ENCODE measurements around the gene SYT14.

SYT14 gene

DNA sequence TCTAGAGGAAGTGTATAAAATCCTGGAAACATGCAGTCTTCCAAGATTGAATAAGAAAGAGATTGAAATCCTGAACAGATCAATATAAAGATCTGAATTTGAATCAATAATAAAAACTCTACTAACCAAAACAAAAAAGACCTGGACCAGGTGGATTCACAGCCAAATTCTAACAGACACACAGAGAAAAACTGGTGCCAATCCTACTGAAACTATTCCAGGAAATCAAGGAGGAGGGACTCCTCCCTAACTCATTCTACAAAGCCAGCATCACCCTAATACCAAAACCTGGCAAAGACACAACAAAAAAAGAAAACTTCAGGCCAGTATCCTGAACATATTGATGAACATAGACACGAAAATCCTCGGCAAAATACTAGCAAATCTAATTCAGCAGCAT, 58.3 kb downstream of the SYT14 start:
- intact Hi-C loops (cut with DNase I; ENCODE audit: low total_unique reads): loop anchor here (10.0 kb wide), 1 partner anchor 132 kb away; no protein-coding TSS in a partner anchor
- Histone ChIP-seq H3K4me3 (no peak overlapping the region), H3K27me3 (no peaks in the 10 kb centered on the region), H3K9me3 (no peaks in the 10 kb centered on the region), H3K36me3 (no peaks in the 10 kb centered on the region), H3K4me1 (no peaks in the 10 kb centered on the region), H3K27ac (no peak overlapping the region)
- DNase-seq: no peak
- TF ChIP-seq, protein P1, sequence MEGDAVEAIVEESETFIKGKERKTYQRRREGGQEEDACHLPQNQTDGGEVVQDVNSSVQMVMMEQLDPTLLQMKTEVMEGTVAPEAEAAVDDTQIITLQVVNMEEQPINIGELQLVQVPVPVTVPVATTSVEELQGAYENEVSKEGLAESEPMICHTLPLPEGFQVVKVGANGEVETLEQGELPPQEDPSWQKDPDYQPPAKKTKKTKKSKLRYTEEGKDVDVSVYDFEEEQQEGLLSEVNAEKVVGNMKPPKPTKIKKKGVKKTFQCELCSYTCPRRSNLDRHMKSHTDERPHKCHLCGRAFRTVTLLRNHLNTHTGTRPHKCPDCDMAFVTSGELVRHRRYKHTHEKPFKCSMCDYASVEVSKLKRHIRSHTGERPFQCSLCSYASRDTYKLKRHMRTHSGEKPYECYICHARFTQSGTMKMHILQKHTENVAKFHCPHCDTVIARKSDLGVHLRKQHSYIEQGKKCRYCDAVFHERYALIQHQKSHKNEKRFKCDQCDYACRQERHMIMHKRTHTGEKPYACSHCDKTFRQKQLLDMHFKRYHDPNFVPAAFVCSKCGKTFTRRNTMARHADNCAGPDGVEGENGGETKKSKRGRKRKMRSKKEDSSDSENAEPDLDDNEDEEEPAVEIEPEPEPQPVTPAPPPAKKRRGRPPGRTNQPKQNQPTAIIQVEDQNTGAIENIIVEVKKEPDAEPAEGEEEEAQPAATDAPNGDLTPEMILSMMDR (IDR thresholded peaks at IDR 0.05): no peak

DNA sequence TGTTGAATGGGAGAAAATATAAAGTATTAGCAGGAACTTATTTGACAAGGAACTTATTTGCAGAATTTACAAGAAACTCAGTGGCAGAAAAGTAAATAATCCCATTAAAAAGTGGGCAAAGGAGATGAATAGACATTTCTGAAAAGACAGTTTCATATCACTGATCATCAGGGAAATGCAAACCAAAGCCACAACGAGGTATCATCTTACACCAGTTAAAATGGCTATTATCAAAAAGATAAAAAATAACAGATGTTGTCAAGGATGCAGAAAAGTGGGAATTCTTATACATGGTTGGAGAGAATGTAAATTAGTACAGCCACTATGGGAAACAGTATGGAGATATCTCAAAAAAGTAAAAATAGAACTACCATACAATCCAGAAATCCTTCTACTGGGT, 61.0 kb downstream of the SYT14 start:
- intact Hi-C loops (cut with DNase I; ENCODE audit: low total_unique reads): loop anchor here (10.0 kb wide), 1 partner anchor 134 kb away; no protein-coding TSS in a partner anchor
- no peak for DNase-seq
- no peaks in the 10 kb centered on the region for H3K4me1 ChIP-seq
- H3K36me3 ChIP-seq: no peaks in the 10 kb centered on the region
- H3K27ac ChIP-seq: no peak overlapping the region
- TF ChIP-seq, protein P1 (IDR thresholded peaks at IDR 0.05): no peak
- no peak overlapping the region for H3K4me3 ChIP-seq
- H3K9me3 ChIP-seq: no peaks in the 10 kb centered on the region
- H3K27me3 ChIP-seq: no peaks in the 10 kb centered on the region

DNA sequence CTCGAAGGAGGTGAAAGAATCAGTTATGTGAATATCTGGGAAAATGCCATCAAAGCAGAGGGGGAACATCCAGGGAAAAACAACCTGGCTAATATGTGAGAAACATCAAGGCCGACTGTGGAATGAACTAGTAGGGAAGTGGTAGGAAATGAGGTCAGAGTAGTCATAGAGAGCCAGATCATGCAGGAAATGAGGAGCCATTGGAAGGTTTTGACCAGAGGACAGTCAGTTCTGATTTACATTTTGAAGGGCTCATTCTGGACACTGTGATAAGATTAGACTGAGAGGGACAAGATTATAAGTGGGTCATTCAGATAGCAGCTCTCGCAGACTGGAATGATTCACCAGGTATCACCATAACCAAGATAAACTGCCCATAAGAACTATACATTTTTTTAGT, 63.7 kb downstream of the SYT14 start:
- Histone ChIP-seq H3K36me3 (no peaks in the 10 kb centered on the region), H3K4me1 (no peaks in the 10 kb centered on the region), H3K4me3 (no peak overlapping the region), H3K27me3 (no peaks in the 10 kb centered on the region), H3K27ac (no peak overlapping the region), H3K9me3 (no peaks in the 10 kb centered on the region)
- intact Hi-C loops (cut with DNase I; ENCODE audit: low total_unique reads): no loop called here
- TF ChIP-seq, protein P1 (IDR thresholded peaks at IDR 0.05): no peak
- DNase-seq: no peak

DNA sequence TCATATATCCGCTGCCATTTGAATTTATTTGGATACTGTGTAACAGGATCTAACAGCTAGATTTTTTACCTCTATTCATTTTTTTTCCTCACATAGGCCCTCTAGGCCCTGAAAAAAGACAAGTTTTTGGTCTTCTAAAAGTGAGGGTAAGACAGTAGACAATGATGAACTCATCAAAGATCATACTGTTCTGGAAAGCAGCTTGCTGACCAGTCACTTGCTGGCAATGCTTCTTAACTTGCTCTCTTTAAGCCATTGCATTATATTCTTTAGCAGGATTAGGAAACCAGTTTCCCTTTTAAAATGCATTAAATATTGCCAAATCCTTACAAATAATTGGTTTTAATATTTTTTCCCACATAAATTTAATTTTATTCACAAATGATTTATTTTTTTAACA, 65.5 kb downstream of the SYT14 start:
- Histone ChIP-seq H3K36me3 (no peaks in the 10 kb centered on the region), H3K27me3 (no peaks in the 10 kb centered on the region), H3K9me3 (no peaks in the 10 kb centered on the region), H3K27ac (no peak overlapping the region), H3K4me3 (no peak overlapping the region), H3K4me1 (no peaks in the 10 kb centered on the region)
- no peak for DNase-seq
- TF ChIP-seq, protein P1 (IDR thresholded peaks at IDR 0.05): no peak
- intact Hi-C loops (cut with DNase I; ENCODE audit: low total_unique reads): no loop called here

DNA sequence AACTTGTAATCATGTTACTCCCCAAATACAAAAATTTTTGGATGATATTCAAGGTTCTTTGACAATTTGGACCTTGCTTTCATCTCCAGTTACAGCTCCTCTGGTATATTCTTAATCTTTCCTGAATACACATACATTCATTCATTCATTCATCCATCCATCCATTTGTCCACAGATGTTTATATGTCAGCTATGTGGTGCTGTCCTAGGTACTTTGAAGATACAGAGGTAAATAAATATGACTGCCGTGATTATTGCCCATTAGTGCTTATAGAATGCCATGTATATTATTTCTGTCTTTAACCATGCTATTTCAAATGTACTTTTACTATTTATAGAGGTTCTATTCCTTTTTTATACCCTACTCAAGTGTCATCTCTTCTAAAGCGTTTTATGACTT, 72.1 kb downstream of the SYT14 start:
- Histone ChIP-seq H3K36me3 (no peaks in the 10 kb centered on the region), H3K4me1 (no peaks in the 10 kb centered on the region), H3K9me3 (no peaks in the 10 kb centered on the region), H3K27ac (no peak overlapping the region), H3K27me3 (no peaks in the 10 kb centered on the region), H3K4me3 (no peak overlapping the region)
- DNase-seq: no peak
- intact Hi-C loops (cut with DNase I; ENCODE audit: low total_unique reads): no loop called here
- TF ChIP-seq, protein P1 (IDR thresholded peaks at IDR 0.05): no peak
